HUES64 (cell line): ENCODE measurements around the gene NAP1L4.
A peak's percentile ranks its signal among the peaks of the same experiment; 100 is the strongest.

Experiments used
- H3K27ac ChIP-seq: 2 replicates; pipeline ENCODE4 v1.7.0; 2013; ENCODE audit warnings: low read depth, low read length, inconsistent platforms
- H3K27me3 ChIP-seq: 2 replicates; pipeline ENCODE4 v1.6.1; 2013; ENCODE audit warnings: mild to moderate bottlenecking, low read length; ENCODE audit not compliant: insufficient read depth
- H3K36me3 ChIP-seq: 2 replicates; pipeline ENCODE4 v1.6.1; 2013; ENCODE audit warnings: mild to moderate bottlenecking, low read length; ENCODE audit not compliant: insufficient read depth
- H3K4me1 ChIP-seq: 2 replicates; pipeline ENCODE4 v1.6.1; 2013; ENCODE audit warnings: mild to moderate bottlenecking, low read length, moderate library complexity; ENCODE audit not compliant: insufficient read depth
- H3K4me3 ChIP-seq: 2 replicates; pipeline ENCODE4 v1.5.1; 2013; ENCODE audit warnings: mild to moderate bottlenecking, low read length, moderate library complexity
- H3K9ac ChIP-seq: 2 replicates; pipeline ENCODE4 v1.6.1; 2013; ENCODE audit warnings: mild to moderate bottlenecking, low read depth, low read length
- H3K9me3 ChIP-seq: 2 replicates; pipeline ENCODE4 v1.6.1; 2013; ENCODE audit warnings: low read depth, low read length; ENCODE audit not compliant: insufficient read depth
- WGBS: fragments of 150-250, 120-280 bp; methylation state at CpG from one replicate; pipeline ENCODE4 v1.1.7; 2013; ENCODE audit warnings: missing lambda C conversion rate; 5-methylcytosine and 5-hydroxymethylcytosine counted together

Gene NAP1L4

GRCh38 chr11:2990617-2991451, 1.3 kb downstream of the NAP1L4 start:
- 2% methylated on average over 17 of the region's 17 CpGs for WGBS
- no peaks in the 10 kb centered on the region for H3K9me3 ChIP-seq

GRCh38 chr11:2989551-2989950, 2.6 kb downstream of the NAP1L4 start:
- 15% methylated on average over 3 of the region's 3 CpGs for WGBS
- peak overlapping the region; percentile 91; the same call in 1 of the 2 replicates for H3K9ac ChIP-seq
- peak overlapping the region; percentile 85 for H3K4me3 ChIP-seq
- no peak overlapping the region for H3K27ac ChIP-seq
- H3K9me3 ChIP-seq: no peaks in the 10 kb centered on the region
- peaks cover 27% of the 10 kb centered on the region for H3K4me1 ChIP-seq
- H3K27me3 ChIP-seq: no peaks in the 10 kb centered on the region
- H3K36me3 ChIP-seq: peaks cover 7% of the 10 kb centered on the region; the same call in 1 of the 2 replicates

More at GRCh38 chr11:2990617-2991451, 1.3 kb downstream of the NAP1L4 start:
- Histone ChIP-seq H3K27me3 (no peaks in the 10 kb centered on the region), H3K4me3 (peak overlapping the region; percentile 85), H3K27ac (peak overlapping the region; percentile 88), H3K36me3 (0 out of 2 replicates have a peak, but pooled peaks cover 3% of the 10 kb centered on the region), H3K4me1 (peaks cover 27% of the 10 kb centered on the region), H3K9ac (peak overlapping the region; percentile 91)

GRCh38 chr11:2989006-2989405, 3.1 kb downstream of the NAP1L4 start:
- H3K9ac ChIP-seq: peak overlapping the region; percentile 25; the same call in 1 of the 2 replicates
- WGBS: 32% methylated on average over 4 of the region's 4 CpGs
- H3K27me3 ChIP-seq: no peaks in the 10 kb centered on the region
- H3K36me3 ChIP-seq: peaks cover 7% of the 10 kb centered on the region; the same call in 1 of the 2 replicates
- no peak overlapping the region for H3K27ac ChIP-seq
- peaks cover 27% of the 10 kb centered on the region for H3K4me1 ChIP-seq
- peak overlapping the region; percentile 85 for H3K4me3 ChIP-seq
- no peaks in the 10 kb centered on the region for H3K9me3 ChIP-seq

- H3K4me1 ChIP-seq: peaks cover 27% of the 10 kb centered on the region
- no peaks in the 10 kb centered on the region for H3K27me3 ChIP-seq
- peaks cover 7% of the 10 kb centered on the region; the same call in 1 of the 2 replicates for H3K36me3 ChIP-seq
- H3K27ac ChIP-seq: no peak overlapping the region
- peak overlapping the region; percentile 85 for H3K4me3 ChIP-seq
- H3K9ac ChIP-seq: peak overlapping the region; percentile 25; the same call in 1 of the 2 replicates
- no peaks in the 10 kb centered on the region for H3K9me3 ChIP-seq
- WGBS: 89% methylated on average over 11 of the region's 11 CpGs
Observed at GRCh38 chr11:2987881-2988861, 4.0 kb downstream of the NAP1L4 start.

GRCh38 chr11:2983908-2984307, 8.2 kb downstream of the NAP1L4 start:
- Histone ChIP-seq H3K27me3 (no peaks in the 10 kb centered on the region), H3K36me3 (peaks cover 16% of the 10 kb centered on the region), H3K27ac (no peak overlapping the region), H3K4me1 (peaks cover 11% of the 10 kb centered on the region), H3K9ac (no peak overlapping the region), H3K9me3 (no peaks in the 10 kb centered on the region), H3K4me3 (no peak overlapping the region)
- WGBS: 98% methylated on average over 4 of the region's 4 CpGs

GRCh38 chr11:2982214-2982613, 9.9 kb downstream of the NAP1L4 start:
- Histone ChIP-seq H3K27me3 (no peaks in the 10 kb centered on the region), H3K36me3 (peaks cover 30% of the 10 kb centered on the region), H3K4me1 (no peaks in the 10 kb centered on the region), H3K4me3 (no peak overlapping the region), H3K9ac (no peak overlapping the region), H3K9me3 (no peaks in the 10 kb centered on the region), H3K27ac (no peak overlapping the region)
- WGBS: 96% methylated on average over 2 of the region's 2 CpGs

- no peak overlapping the region for H3K4me3 ChIP-seq
- H3K36me3 ChIP-seq: peaks cover 41% of the 10 kb centered on the region
- no peaks in the 10 kb centered on the region for H3K27me3 ChIP-seq
- no peaks in the 10 kb centered on the region for H3K9me3 ChIP-seq
- no peak overlapping the region for H3K27ac ChIP-seq
- no peak overlapping the region for H3K9ac ChIP-seq
- H3K4me1 ChIP-seq: no peaks in the 10 kb centered on the region
- 95% methylated on average over 8 of the region's 8 CpGs for WGBS
Observed at GRCh38 chr11:2981130-2981529, 11.0 kb downstream of the NAP1L4 start.

GRCh38 chr11:2980168-2980840, 11.8 kb downstream of the NAP1L4 start:
- Histone ChIP-seq H3K27ac (no peak overlapping the region), H3K9me3 (no peaks in the 10 kb centered on the region), H3K36me3 (peaks cover 49% of the 10 kb centered on the region), H3K9ac (no peak overlapping the region), H3K4me1 (no peaks in the 10 kb centered on the region), H3K4me3 (no peak overlapping the region), H3K27me3 (no peaks in the 10 kb centered on the region)
- WGBS: 74% methylated on average over 4 of the region's 6 CpGs

- Histone ChIP-seq H3K4me1 (no peaks in the 10 kb centered on the region), H3K27ac (no peak overlapping the region), H3K27me3 (no peaks in the 10 kb centered on the region), H3K4me3 (no peak overlapping the region), H3K9me3 (no peaks in the 10 kb centered on the region), H3K36me3 (peaks cover 76% of the 10 kb centered on the region), H3K9ac (no peak overlapping the region)
- 96% methylated on average over 7 of the region's 7 CpGs for WGBS
Observed at GRCh38 chr11:2977113-2977512, 15.0 kb downstream of the NAP1L4 start.

GRCh38 chr11:2976294-2977063, 15.7 kb downstream of the NAP1L4 start:
- H3K9ac ChIP-seq: no peak overlapping the region
- peaks cover 83% of the 10 kb centered on the region for H3K36me3 ChIP-seq
- no peaks in the 10 kb centered on the region for H3K4me1 ChIP-seq
- H3K27me3 ChIP-seq: no peaks in the 10 kb centered on the region
- no peaks in the 10 kb centered on the region for H3K9me3 ChIP-seq
- no peak overlapping the region for H3K4me3 ChIP-seq
- H3K27ac ChIP-seq: no peak overlapping the region
- WGBS: 94% methylated on average over 6 of the region's 6 CpGs
